ENCODE data around the gene ZNF384. TPM values are rescaled to one million over a fixed set of nuclear protein-coding genes. Genes with fewer than 3 reads are reported as not detected.

Gene ZNF384
- total RNA-seq, 1 experiment from 2014 or later, result 88.0 TPM

- H2BK15ac ChIP-seq (ENCODE audit: low read depth, low read length), result no peak overlapping the region
- TF ChIP-seq CTCF (conservative IDR thresholded peaks at IDR 0.05), result no peak
- no peaks in the 10 kb centered on the region for H3K79me2 ChIP-seq (ENCODE audit: insufficient read depth, low read length)
- Mint-ChIP-seq H3K36me3 (ENCODE audit: insufficient read depth in 1 of 3, low read depth in 3 of 3) (peaks cover 14 to 67% (median 45%) of the 10 kb centered on the region in 3 experiments), H3K27ac (no peak overlapping the region), H3K27me3 (ENCODE audit: low read depth) (no peaks in the 10 kb centered on the region), H3K4me1 (no peaks in the 10 kb centered on the region), H3K4me3 (no peak overlapping the region), H3K9me3 (no peaks in the 10 kb centered on the region)
- H3K14ac ChIP-seq (ENCODE audit: insufficient read depth, low read length), result no peak overlapping the region
- no peak overlapping the region for H4K91ac ChIP-seq (ENCODE audit: insufficient read length, low read depth, low read length)
- no peaks in the 10 kb centered on the region for H4K20me1 ChIP-seq (ENCODE audit: control insufficient read depth, insufficient read depth, insufficient read length)
- no peak overlapping the region for H2BK5ac ChIP-seq (ENCODE audit: insufficient read length, low read length)
- no peak overlapping the region for H4K8ac ChIP-seq (replicated peaks; ENCODE audit: insufficient read length, low read depth, low read length)
- H3T11ph ChIP-seq (ENCODE audit: low read length), result no peak overlapping the region
- H3K18ac ChIP-seq (ENCODE audit: insufficient read length, low read depth, low read length), result no peak overlapping the region
- H2BK120ac ChIP-seq (ENCODE audit: low read depth, low read length, poor library complexity, severe bottlenecking), result no peak overlapping the region
- DNase-seq, result no peak
- no peak overlapping the region for H3K27ac ChIP-seq (ENCODE audit: insufficient read length, low read depth, low read length)
- no peaks in the 10 kb centered on the region for H3K23me2 ChIP-seq (ENCODE audit: insufficient read length, low read depth, low read length, poor library complexity, severe bottlenecking)
- no peak overlapping the region for H3K4me2 ChIP-seq (ENCODE audit: insufficient read depth, insufficient read length, low read length)
- H2AFZ ChIP-seq (ENCODE audit: low read length), result no peak overlapping the region
- no peak overlapping the region for H4K5ac ChIP-seq (ENCODE audit: insufficient read length, low read depth, low read length)
- no peak overlapping the region for H3K23ac ChIP-seq (ENCODE audit: insufficient read length, low read depth, low read length)
- H2AK5ac ChIP-seq (ENCODE audit: insufficient read length, low read length), result no peak overlapping the region
- H3K4ac ChIP-seq (ENCODE audit: low read depth, low read length), result no peak overlapping the region
- no CpG with 5 or more reads among the region's 5 CpGs for WGBS (ENCODE audit: extremely low coverage, insufficient read length, low lambda C conversion rate)
- H3K4me1 ChIP-seq (ENCODE audit: insufficient read depth, low read length), result no peaks in the 10 kb centered on the region
- H3K9me3 ChIP-seq (ENCODE audit: control insufficient read depth, low read depth, low read length), result no peaks in the 10 kb centered on the region
- H3K9ac ChIP-seq (ENCODE audit: extremely low read depth, insufficient read length, low read length), result no peak overlapping the region
- no peak overlapping the region for H2BK20ac ChIP-seq (ENCODE audit: low read depth, low read length, poor library complexity, severe bottlenecking)
- no peak overlapping the region for H3K56ac ChIP-seq (ENCODE audit: insufficient read length, low read depth, low read length)
- H3K79me1 ChIP-seq (ENCODE audit: insufficient read depth, low read depth, low read length, poor library complexity, severe bottlenecking), result no peaks in the 10 kb centered on the region
- no peak overlapping the region for H2BK12ac ChIP-seq (ENCODE audit: insufficient read length, low read depth, low read length)
- no peaks in the 10 kb centered on the region for H3K27me3 ChIP-seq (ENCODE audit: insufficient read depth, low read length)
Measured at GRCh38 chr12:6653987-6654386, 35.2 kb downstream of the ZNF384 start.

All from H9 (cell line).